Activated naive CD8-positive, alpha-beta T cell treated with anti-CD3 and anti-CD28 coated beads, Interleukin-2, amount 50 U/mL, for 16 hours (primary cell): ENCODE results near the gene ZFX.

Source experiments
- DNase-seq: peaks from one replicate; pipeline ENCODE4 v3.0.0-alpha.2; 2020; ENCODE audit warnings: low read depth, low spot score

The ZFX gene

GRCh38 chrX:24201216-24201615 is 51.7 kb downstream of the ZFX start:
- no peak for DNase-seq

GRCh38 chrX:24202465-24203031 is 53.0 kb downstream of the ZFX start:
- DNase-seq = no peak

GRCh38 chrX:24203072-24203808 is 53.7 kb downstream of the ZFX start:
- DNase-seq = no peak

GRCh38 chrX:24204331-24204730 is 54.8 kb downstream of the ZFX start:
- DNase-seq = no peak

- DNase-seq = no peak
Observed at GRCh38 chrX:24204958-24205357, 55.4 kb downstream of the ZFX start.

- DNase-seq = no peak
Observed at GRCh38 chrX:24207826-24208225, 58.3 kb downstream of the ZFX start.

GRCh38 chrX:24208496-24209240 is 59.1 kb downstream of the ZFX start:
- DNase-seq = no peak

GRCh38 chrX:24210190-24210589 is 60.7 kb downstream of the ZFX start:
- DNase-seq = no peak

GRCh38 chrX:24214568-24214967 is 65.0 kb downstream of the ZFX start:
- no peak for DNase-seq

GRCh38 chrX:24215272-24215671 is 65.7 kb downstream of the ZFX start:
- no peak for DNase-seq

- DNase-seq = no peak
Observed at GRCh38 chrX:24216037-24216436, 66.5 kb downstream of the ZFX start.

- DNase-seq = no peak
Observed at GRCh38 chrX:24216827-24217226, 67.3 kb downstream of the ZFX start.

- DNase-seq = no peak
Observed at GRCh38 chrX:24219320-24219719, 69.8 kb downstream of the ZFX start.

- DNase-seq = no peak
Observed at GRCh38 chrX:24221872-24222271, 72.3 kb downstream of the ZFX start.

- no peak for DNase-seq
Observed at GRCh38 chrX:24225265-24225664, 75.7 kb downstream of the ZFX start.

GRCh38 chrX:24226176-24226575 is 76.6 kb downstream of the ZFX start:
- DNase-seq = no peak

GRCh38 chrX:24228596-24228995 is 79.1 kb downstream of the ZFX start:
- no peak for DNase-seq

GRCh38 chrX:24229400-24229879 is 79.9 kb downstream of the ZFX start:
- DNase-seq = no peak

- no peak for DNase-seq
Observed at GRCh38 chrX:24229976-24230375, 80.4 kb downstream of the ZFX start.

- DNase-seq = no peak
Observed at GRCh38 chrX:24231131-24231540, 81.6 kb downstream of the ZFX start.

- DNase-seq = no peak
Observed at GRCh38 chrX:24231641-24232179, 82.2 kb downstream of the ZFX start.

- DNase-seq = no peak
Observed at GRCh38 chrX:24232796-24233195, 83.3 kb downstream of the ZFX start.
